Natural killer cell (primary cell): Measurements from ENCODE around the gene AKAP13. TPM values are rescaled to one million over a fixed set of nuclear protein-coding genes. Genes with fewer than 3 reads are reported as not detected.

Experiments used
- ATAC-seq, 3 donors: fragments of 150-1000 bp in 2 of 3; fragments of 200-7000 bp in 1 of 3; cut with Tn5 transposase; 1 replicate in 1 of 3; 2 replicates in 2 of 3; pipeline ENCODE4 v1.10.0; 2021; ENCODE audit warnings: mild to moderate bottlenecking in 2 of 3, moderate library complexity in 2 of 3
- DNase-seq, 2 donors: peaks; one replicate each; pipeline versions ENCODE4 v3.0.0 to v3.0.0-alpha.2; 2013 to 2021; ENCODE audit warnings: mixed read lengths in 1 of 2
- H3K27ac ChIP-seq: one replicate; pipeline ENCODE4 v1.5.1; 2013; ENCODE audit warnings: mild to moderate bottlenecking, low read length
- H3K27me3 ChIP-seq: one replicate; pipeline ENCODE4 v1.6.1; 2013; ENCODE audit warnings: low read length; ENCODE audit not compliant: control insufficient read depth, insufficient read depth
- H3K36me3 ChIP-seq: one replicate; pipeline ENCODE4 v1.6.1; 2013; ENCODE audit warnings: low read length; ENCODE audit not compliant: control insufficient read depth, insufficient read depth
- H3K4me1 ChIP-seq: one replicate; pipeline ENCODE4 v1.6.1; 2013; ENCODE audit warnings: low read length; ENCODE audit not compliant: control insufficient read depth, insufficient read depth
- H3K4me3 ChIP-seq: one replicate; pipeline ENCODE4 v1.5.1; 2013; ENCODE audit warnings: low read length
- H3K9me3 ChIP-seq: one replicate; pipeline ENCODE4 v1.6.1; 2013; ENCODE audit warnings: low read length; ENCODE audit not compliant: control insufficient read depth, insufficient read depth
- H3K27ac Mint-ChIP-seq, 2 donors: one replicate each; pipeline ENCODE4 v1.8.0; 2022; ENCODE audit warnings: mild to moderate bottlenecking in 2 of 2, mixed read lengths in 2 of 2, moderate library complexity in 1 of 2
- H3K27me3 Mint-ChIP-seq, 2 donors: one replicate each; pipeline ENCODE4 v1.8.0; 2022; ENCODE audit warnings: low read depth in 2 of 2, mixed read lengths in 2 of 2
- H3K36me3 Mint-ChIP-seq: one replicate; pipeline ENCODE4 v1.8.0; 2022; ENCODE audit warnings: mixed read lengths
- H3K4me1 Mint-ChIP-seq, 2 donors: one replicate each; pipeline ENCODE4 v1.8.0; 2022; ENCODE audit warnings: mixed read lengths in 2 of 2
- H3K4me3 Mint-ChIP-seq: one replicate; pipeline ENCODE4 v1.8.0; 2022; ENCODE audit warnings: mild to moderate bottlenecking, moderate library complexity, mixed read lengths
- H3K9me3 Mint-ChIP-seq, 2 donors: one replicate each; pipeline ENCODE4 v1.8.0; 2022; ENCODE audit warnings: mixed read lengths in 2 of 2
- WGBS: methylation state at CpG from one replicate; pipeline ENCODE4 v1.1.7; 2013; ENCODE audit warnings: missing lambda C conversion rate; ENCODE audit not compliant: insufficient coverage; 5-methylcytosine and 5-hydroxymethylcytosine counted together
- intact Hi-C: fragments of 100-400 bp; cut with micrococcal nuclease; formaldehyde crosslinking; loops from one replicate; pipeline ENCODE4 v1.14.2; 2022
- total RNA-seq, 4 donors: library from RNA; stranded (reverse); fragments of 120-200 nt in 1 of 4; gene quantifications; one replicate each; pipeline versions ENCODE4 v1.2.3 to v1.2.4, GENCODE V29; 2013 to 2022
- TF ChIP-seq, protein P1 (sequence below): fragments of 200-600 bp; IDR thresholded peaks from one replicate; pipeline ENCODE4 v1.8.0; 2022; ENCODE audit warnings: antibody characterized with exemption

AKAP13 gene
- total RNA-seq, 3 donors from 2014 or later (not counting 1 experiment from before 2014, with no cell fraction given): 573 to 661 (median 647) TPM

- H3K9me3 Mint-ChIP-seq: no peaks in the 10 kb centered on the region
- H3K27ac Mint-ChIP-seq: no peak overlapping the region
- H3K4me3 Mint-ChIP-seq: no peak overlapping the region
- Histone ChIP-seq H3K27ac (no peak overlapping the region), H3K4me3 (no peak overlapping the region), H3K4me1 (no peaks in the 10 kb centered on the region), H3K9me3 (no peaks in the 10 kb centered on the region), H3K27me3 (no peaks in the 10 kb centered on the region), H3K36me3 (no peaks in the 10 kb centered on the region)
- intact Hi-C loops: no loop called here
- peaks cover 34 to 44% of the 10 kb centered on the region in 2 donors for H3K4me1 Mint-ChIP-seq
- WGBS: 83% methylated on average over 3 of the region's 4 CpGs
- TF ChIP-seq, protein P1, sequence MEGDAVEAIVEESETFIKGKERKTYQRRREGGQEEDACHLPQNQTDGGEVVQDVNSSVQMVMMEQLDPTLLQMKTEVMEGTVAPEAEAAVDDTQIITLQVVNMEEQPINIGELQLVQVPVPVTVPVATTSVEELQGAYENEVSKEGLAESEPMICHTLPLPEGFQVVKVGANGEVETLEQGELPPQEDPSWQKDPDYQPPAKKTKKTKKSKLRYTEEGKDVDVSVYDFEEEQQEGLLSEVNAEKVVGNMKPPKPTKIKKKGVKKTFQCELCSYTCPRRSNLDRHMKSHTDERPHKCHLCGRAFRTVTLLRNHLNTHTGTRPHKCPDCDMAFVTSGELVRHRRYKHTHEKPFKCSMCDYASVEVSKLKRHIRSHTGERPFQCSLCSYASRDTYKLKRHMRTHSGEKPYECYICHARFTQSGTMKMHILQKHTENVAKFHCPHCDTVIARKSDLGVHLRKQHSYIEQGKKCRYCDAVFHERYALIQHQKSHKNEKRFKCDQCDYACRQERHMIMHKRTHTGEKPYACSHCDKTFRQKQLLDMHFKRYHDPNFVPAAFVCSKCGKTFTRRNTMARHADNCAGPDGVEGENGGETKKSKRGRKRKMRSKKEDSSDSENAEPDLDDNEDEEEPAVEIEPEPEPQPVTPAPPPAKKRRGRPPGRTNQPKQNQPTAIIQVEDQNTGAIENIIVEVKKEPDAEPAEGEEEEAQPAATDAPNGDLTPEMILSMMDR: no peak
- ATAC-seq: no peak
- no peaks in the 10 kb centered on the region for H3K27me3 Mint-ChIP-seq
- no peaks in the 10 kb centered on the region for H3K36me3 Mint-ChIP-seq
- no peak for DNase-seq
These were observed 83.0 kb downstream of the AKAP13 start for GRCh38 chr15:85463276-85463892.

GRCh38 chr15:85463976-85464375 lies 83.6 kb downstream of the AKAP13 start:
- Histone ChIP-seq H3K9me3 (no peaks in the 10 kb centered on the region), H3K4me1 (no peaks in the 10 kb centered on the region), H3K27me3 (no peaks in the 10 kb centered on the region), H3K4me3 (no peak overlapping the region), H3K36me3 (no peaks in the 10 kb centered on the region), H3K27ac (no peak overlapping the region)
- H3K27me3 Mint-ChIP-seq: no peaks in the 10 kb centered on the region
- TF ChIP-seq, protein P1: no peak
- 67% methylated on average over 5 of the region's 6 CpGs for WGBS
- no peak overlapping the region for H3K4me3 Mint-ChIP-seq
- no peaks in the 10 kb centered on the region for H3K9me3 Mint-ChIP-seq
- intact Hi-C loops: no loop called here
- H3K4me1 Mint-ChIP-seq: peaks cover 34 to 45% of the 10 kb centered on the region in 2 donors
- ATAC-seq (no peak), DNase-seq (no peak)
- no peak overlapping the region for H3K27ac Mint-ChIP-seq
- H3K36me3 Mint-ChIP-seq: no peaks in the 10 kb centered on the region

GRCh38 chr15:85464471-85464870 lies 84.1 kb downstream of the AKAP13 start:
- Histone ChIP-seq H3K27ac (no peak overlapping the region), H3K36me3 (no peaks in the 10 kb centered on the region), H3K9me3 (no peaks in the 10 kb centered on the region), H3K27me3 (no peaks in the 10 kb centered on the region), H3K4me1 (no peaks in the 10 kb centered on the region), H3K4me3 (no peak overlapping the region)
- Mint-ChIP-seq H3K36me3 (no peaks in the 10 kb centered on the region), H3K4me1 (peaks cover 34 to 45% of the 10 kb centered on the region in 2 donors), H3K9me3 (no peaks in the 10 kb centered on the region), H3K4me3 (no peak overlapping the region), H3K27me3 (no peaks in the 10 kb centered on the region), H3K27ac (no peak overlapping the region)
- DNase-seq (no peak), ATAC-seq (no peak)
- TF ChIP-seq, protein P1: no peak
- intact Hi-C loops: no loop called here
- WGBS: 91% methylated on average over 1 of the region's 3 CpGs
